ENCODE results near the gene IKBKE.

Gene IKBKE

GRCh38 chr1:206498685-206499084 lies 28.4 kb downstream of the IKBKE start:
- no peak for DNase-seq

GRCh38 chr1:206500046-206500445 lies 29.8 kb downstream of the IKBKE start:
- no peak for DNase-seq

- DNase-seq, result no peak
Observed at GRCh38 chr1:206501881-206502280, 31.6 kb downstream of the IKBKE start.

- DNase-seq, result no peak
Observed at GRCh38 chr1:206502403-206502802, 32.1 kb downstream of the IKBKE start.

- no peak for DNase-seq
Observed at GRCh38 chr1:206502812-206503211, 32.5 kb downstream of the IKBKE start.

GRCh38 chr1:206503591-206504362 lies 33.5 kb downstream of the IKBKE start:
- no peak for DNase-seq

GRCh38 chr1:206504363-206504713 lies 34.1 kb downstream of the IKBKE start:
- no peak for DNase-seq

- no peak for DNase-seq
Observed at GRCh38 chr1:206505702-206506355, 35.6 kb downstream of the IKBKE start.

GRCh38 chr1:206506405-206507283 lies 36.4 kb downstream of the IKBKE start:
- DNase-seq, result no peak

GRCh38 chr1:206507284-206508129 lies 37.2 kb downstream of the IKBKE start, which contains the start of gene RASSF5:
RASSF5 (plus strand) TSS chr1:206507531; CDS start chr1:206507603, 72 bp downstream.
- no peak for DNase-seq

- DNase-seq, result no peak
Observed at GRCh38 chr1:206508130-206508889, 38.0 kb downstream of the IKBKE start.

- DNase-seq, result no peak
Observed at GRCh38 chr1:206508956-206509355, 38.7 kb downstream of the IKBKE start.

- DNase-seq, result no peak
Observed at GRCh38 chr1:206509612-206510257, 39.5 kb downstream of the IKBKE start.

GRCh38 chr1:206510371-206510770 lies 40.1 kb downstream of the IKBKE start:
- DNase-seq, result no peak

- no peak for DNase-seq
Observed at GRCh38 chr1:206511362-206512057, 41.2 kb downstream of the IKBKE start.

GRCh38 chr1:206512058-206512850 lies 42.0 kb downstream of the IKBKE start:
- no peak for DNase-seq

- DNase-seq, result no peak
Observed at GRCh38 chr1:206512851-206513180, 42.5 kb downstream of the IKBKE start.

- DNase-seq, result no peak
Observed at GRCh38 chr1:206513312-206514111, 43.2 kb downstream of the IKBKE start.

GRCh38 chr1:206514813-206515387 lies 44.6 kb downstream of the IKBKE start:
- DNase-seq, result no peak

Data from NCI-H748 treated with DMSO at 0.1 percent for 48 hours (cell line).